HL-60 (cell line): ENCODE data around the gene SEC23A.

Source experiments
- CTCF ChIP-seq: IDR thresholded peaks from one replicate; pipeline ENCODE4 v1.5.1; 2011; ENCODE audit warnings: low read length, control low read depth, inconsistent platforms; ENCODE audit not compliant: insufficient read depth
- GABPA ChIP-seq: IDR thresholded peaks from 2 replicates; pipeline ENCODE4 v1.6.1; 2012; ENCODE audit warnings: low read depth
- POLR2AphosphoS5 ChIP-seq: IDR thresholded peaks from 2 replicates; pipeline ENCODE4 v1.6.1; 2012; ENCODE audit warnings: low read depth

GRCh38 chr14:39091716-39092115 lies 11.3 kb downstream of the SEC23A start:
- TF ChIP-seq CTCF, result no peak
- TF ChIP-seq GABPA, result no peak
- no peak for TF ChIP-seq POLR2AphosphoS5
